ENCODE measurements around the gene PDCL3.

PDCL3 gene

DNA sequence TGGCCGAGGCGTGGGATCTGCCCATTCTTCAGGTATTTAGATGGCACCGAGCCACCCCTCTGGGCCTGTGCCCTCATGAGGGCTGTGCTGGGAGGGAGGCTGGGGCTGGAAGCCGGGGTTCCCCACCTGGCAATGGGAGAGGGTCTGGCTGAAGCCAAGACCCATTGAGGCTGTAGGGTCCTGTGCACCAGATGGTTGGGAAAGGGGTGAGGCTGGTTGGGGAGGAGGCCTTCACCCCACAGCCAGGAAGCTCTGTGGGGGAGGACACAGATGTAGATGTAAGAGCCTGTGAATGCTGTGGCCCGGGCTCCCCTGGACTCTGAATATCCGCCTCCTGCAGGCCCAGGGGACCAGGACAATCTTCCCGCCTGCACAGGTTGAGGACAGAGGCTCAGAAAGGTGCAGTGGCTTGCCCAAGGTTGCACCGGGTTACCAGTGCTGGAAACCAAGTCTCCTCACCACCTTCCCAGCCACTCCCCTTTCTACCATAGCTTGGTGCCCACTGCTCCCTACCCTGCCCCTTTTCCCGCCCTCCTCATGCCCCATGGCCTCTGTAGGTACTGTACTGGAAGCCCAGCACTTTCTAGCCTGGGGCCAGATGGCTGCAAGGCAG, 49.7 kb downstream of the PDCL3 start:
- H3K4me1 ChIP-seq, result no peaks in the 10 kb centered on the region
- H3K27ac ChIP-seq, result no peak overlapping the region
- no peaks in the 10 kb centered on the region for H3K36me3 ChIP-seq
- no peak overlapping the region for H3K4me3 ChIP-seq
- H3K9me3 ChIP-seq (replicated peaks in 1 of 11), result no peaks in the 10 kb centered on the region
- no peak overlapping the region for H3K9ac ChIP-seq
- H4K20me1 ChIP-seq, result no peaks in the 10 kb centered on the region
- TF ChIP-seq Cebpa-rat (IDR thresholded peaks at IDR 0.05), result no peak
- no peaks in the 10 kb centered on the region for H3K27me3 ChIP-seq
- H3K4me2 ChIP-seq, result no peak overlapping the region

DNA sequence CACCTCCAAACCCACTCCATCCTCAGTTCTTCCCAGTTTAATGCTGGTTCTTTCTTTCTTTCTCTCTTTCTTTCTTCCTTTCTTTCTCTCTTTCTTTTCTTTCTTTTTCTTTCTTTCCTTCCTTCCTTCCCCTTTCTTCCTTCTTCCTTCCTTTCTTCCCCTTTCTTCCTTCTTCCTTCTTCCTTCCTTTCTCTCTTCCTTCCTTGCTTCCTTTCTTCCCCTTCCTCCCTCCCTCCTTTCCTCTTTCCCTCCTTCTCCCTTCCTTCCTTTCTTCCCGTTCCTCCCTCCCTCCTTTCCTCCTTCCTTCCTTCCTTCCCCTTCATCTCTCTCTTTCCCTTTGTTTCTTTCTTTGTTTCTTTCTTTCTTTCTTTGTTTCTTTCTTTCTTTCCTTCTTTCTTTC, 50.9 kb downstream of the PDCL3 start:
- no peak overlapping the region for H3K4me2 ChIP-seq
- H3K27ac ChIP-seq, result no peak overlapping the region
- H3K4me3 ChIP-seq, result no peak overlapping the region
- no peaks in the 10 kb centered on the region for H3K27me3 ChIP-seq
- no peaks in the 10 kb centered on the region for H3K36me3 ChIP-seq
- H4K20me1 ChIP-seq, result no peaks in the 10 kb centered on the region
- TF ChIP-seq Cebpa-rat (IDR thresholded peaks at IDR 0.05), result no peak
- no peak overlapping the region for H3K9ac ChIP-seq
- H3K4me1 ChIP-seq, result no peaks in the 10 kb centered on the region
- H3K9me3 ChIP-seq (replicated peaks in 1 of 11), result no peaks in the 10 kb centered on the region

DNA sequence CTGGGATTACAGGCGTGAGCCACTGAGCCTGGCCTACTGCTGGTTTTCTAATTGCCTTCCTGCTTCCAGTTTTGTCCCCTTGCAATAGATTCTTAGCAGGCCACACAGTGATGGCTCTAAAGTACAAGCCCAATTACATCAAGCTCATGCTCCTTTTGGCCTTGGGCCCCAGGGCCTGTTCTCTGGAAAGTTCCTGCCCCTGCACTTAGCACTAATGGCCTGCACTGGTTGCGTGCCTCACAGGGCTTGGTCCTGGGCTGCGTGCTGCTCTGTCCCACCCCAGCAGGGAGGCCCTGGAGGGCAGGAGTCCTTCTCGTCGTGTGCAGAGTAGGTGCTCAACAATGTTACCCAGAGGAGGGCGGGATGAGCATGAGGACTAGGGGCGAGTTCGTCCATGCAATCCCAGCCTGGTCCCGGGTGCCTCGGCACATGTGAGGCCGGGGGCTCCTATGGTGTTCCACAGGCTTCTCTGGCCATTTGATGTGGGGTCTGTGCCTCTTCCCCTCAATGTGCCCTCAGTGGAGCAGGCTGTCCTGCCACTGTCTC, 51.7 kb downstream of the PDCL3 start:
- TF ChIP-seq Cebpa-rat (IDR thresholded peaks at IDR 0.05), result no peak
- H3K36me3 ChIP-seq, result no peaks in the 10 kb centered on the region
- H3K9me3 ChIP-seq (replicated peaks in 1 of 11), result no peaks in the 10 kb centered on the region
- H3K4me3 ChIP-seq, result no peak overlapping the region
- H3K27me3 ChIP-seq, result no peaks in the 10 kb centered on the region
- H3K4me1 ChIP-seq, result no peaks in the 10 kb centered on the region
- no peaks in the 10 kb centered on the region for H4K20me1 ChIP-seq
- no peak overlapping the region for H3K9ac ChIP-seq
- H3K27ac ChIP-seq, result no peak overlapping the region
- no peak overlapping the region for H3K4me2 ChIP-seq

DNA sequence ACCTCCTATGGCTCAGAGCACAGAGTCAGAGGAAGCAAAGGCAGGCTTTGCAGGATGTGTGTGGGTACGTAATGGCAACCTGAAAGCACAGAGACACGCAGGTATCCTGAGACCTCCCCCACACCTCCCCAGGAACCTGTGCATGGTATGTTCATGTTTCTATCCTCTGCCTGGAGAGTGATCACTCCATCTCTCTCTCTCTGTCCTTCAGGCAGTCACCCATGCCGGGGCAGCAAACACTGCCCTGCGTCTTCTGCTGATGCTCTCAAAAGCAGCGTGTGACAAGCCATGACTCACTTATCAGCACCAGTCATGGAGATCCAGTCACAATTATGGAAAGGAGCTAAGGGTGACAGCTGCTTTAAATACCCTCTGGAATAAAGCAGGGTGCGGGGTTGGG, 52.7 kb downstream of the PDCL3 start:
- TF ChIP-seq Cebpa-rat (IDR thresholded peaks at IDR 0.05), result no peak
- H4K20me1 ChIP-seq, result no peaks in the 10 kb centered on the region
- H3K4me1 ChIP-seq, result no peaks in the 10 kb centered on the region
- H3K9me3 ChIP-seq (replicated peaks in 1 of 11), result peaks cover 0 to 6% (median 0%) of the 10 kb centered on the region in 11 experiments; a peak in 6 of 22 replicates
- no peaks in the 10 kb centered on the region for H3K27me3 ChIP-seq
- H3K4me2 ChIP-seq, result no peak overlapping the region
- H3K36me3 ChIP-seq, result no peaks in the 10 kb centered on the region
- no peak overlapping the region for H3K27ac ChIP-seq
- no peak overlapping the region for H3K4me3 ChIP-seq
- H3K9ac ChIP-seq, result no peak overlapping the region

DNA sequence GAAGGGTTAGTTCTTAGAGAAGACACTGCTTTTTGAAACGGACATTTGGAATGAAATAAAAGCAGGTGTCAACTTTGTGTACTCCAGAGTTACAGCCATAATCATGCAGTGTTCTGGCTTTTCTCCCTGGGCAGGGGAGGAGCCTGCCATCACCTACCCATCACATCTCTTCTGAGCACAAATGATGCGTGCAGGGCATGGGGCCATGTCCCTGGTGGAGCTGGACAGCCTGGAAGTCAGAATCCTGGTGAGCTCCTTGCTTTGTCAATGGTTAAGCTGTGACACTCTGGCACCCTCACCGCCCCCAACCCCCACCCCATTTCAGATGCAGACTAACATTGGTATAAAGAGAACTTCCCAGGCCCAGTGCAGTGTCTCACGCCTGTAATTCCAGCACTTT, 53.1 kb downstream of the PDCL3 start:
- Histone ChIP-seq H3K9me3 (replicated peaks in 1 of 11) (peaks cover 0 to 10% (median 3%) of the 10 kb centered on the region in 11 experiments; a peak in 9 of 22 replicates), H4K20me1 (no peaks in the 10 kb centered on the region), H3K27me3 (no peaks in the 10 kb centered on the region), H3K9ac (no peak overlapping the region), H3K4me1 (no peaks in the 10 kb centered on the region), H3K27ac (no peak overlapping the region), H3K4me2 (no peak overlapping the region), H3K4me3 (no peak overlapping the region), H3K36me3 (no peaks in the 10 kb centered on the region)
- TF ChIP-seq Cebpa-rat (IDR thresholded peaks at IDR 0.05), result no peak

DNA sequence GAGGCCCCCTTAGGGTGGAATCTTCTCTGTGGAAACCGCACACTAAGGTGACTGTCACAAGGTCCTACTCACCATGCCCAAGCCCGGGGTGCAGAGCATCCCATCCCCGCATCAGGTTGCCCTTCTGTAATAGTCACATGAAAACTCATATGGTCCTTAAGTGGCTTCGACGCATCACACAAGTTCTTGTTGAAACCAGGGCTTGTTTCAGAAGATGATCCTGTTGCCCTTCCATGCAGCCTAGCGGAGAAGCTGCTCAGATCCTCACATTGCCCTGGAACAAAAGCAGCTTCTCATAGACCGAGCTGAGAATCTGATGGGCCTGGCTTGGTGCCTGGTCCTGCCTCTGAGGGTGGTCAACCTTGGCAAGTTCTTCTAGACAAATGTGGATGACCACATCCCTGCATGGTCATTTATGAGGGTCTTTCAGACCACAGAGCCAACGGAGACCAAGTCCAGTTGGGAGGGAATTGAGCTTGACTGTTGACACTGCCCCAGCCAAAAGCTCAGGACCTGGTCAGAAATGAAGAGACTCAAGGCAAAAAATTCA, 54.1 kb downstream of the PDCL3 start:
- Histone ChIP-seq H3K9me3 (replicated peaks in 1 of 11) (peaks cover 7 to 20% (median 11%) of the 10 kb centered on the region in 11 experiments; a peak in 18 of 22 replicates), H3K4me1 (no peaks in the 10 kb centered on the region), H4K20me1 (no peaks in the 10 kb centered on the region), H3K4me3 (no peak overlapping the region), H3K27ac (no peak overlapping the region), H3K4me2 (no peak overlapping the region), H3K36me3 (no peaks in the 10 kb centered on the region), H3K9ac (no peak overlapping the region), H3K27me3 (no peaks in the 10 kb centered on the region)
- TF ChIP-seq Cebpa-rat (IDR thresholded peaks at IDR 0.05), result no peak

DNA sequence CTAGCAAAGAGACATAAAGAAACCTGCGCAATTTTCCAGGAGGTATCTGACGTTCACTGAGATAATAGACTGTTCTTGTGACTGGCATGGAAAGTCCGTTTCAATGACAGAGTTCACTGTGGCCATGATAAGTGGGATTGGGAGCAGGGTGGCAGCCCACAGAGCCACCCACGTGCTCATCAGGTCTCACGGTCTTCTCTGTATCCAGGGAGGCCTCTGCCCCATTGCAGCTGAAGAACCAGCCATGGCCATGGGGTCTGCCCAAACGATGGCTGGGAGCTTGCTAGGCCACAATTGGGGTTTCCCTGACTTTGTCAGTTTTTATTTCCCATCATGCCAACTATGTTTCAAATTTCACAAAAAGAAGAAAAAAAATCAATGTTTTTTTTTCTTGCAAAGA, 57.2 kb downstream of the PDCL3 start:
- Histone ChIP-seq H3K4me3 (no peak overlapping the region), H3K9me3 (replicated peaks in 1 of 11) (peaks cover 7 to 28% (median 14%) of the 10 kb centered on the region in 11 experiments; a peak in 19 of 22 replicates), H3K9ac (no peak overlapping the region), H3K4me2 (no peak overlapping the region), H3K4me1 (no peaks in the 10 kb centered on the region), H4K20me1 (no peaks in the 10 kb centered on the region), H3K36me3 (no peaks in the 10 kb centered on the region), H3K27me3 (no peaks in the 10 kb centered on the region), H3K27ac (no peak overlapping the region)
- no peak for TF ChIP-seq Cebpa-rat (IDR thresholded peaks at IDR 0.05)

DNA sequence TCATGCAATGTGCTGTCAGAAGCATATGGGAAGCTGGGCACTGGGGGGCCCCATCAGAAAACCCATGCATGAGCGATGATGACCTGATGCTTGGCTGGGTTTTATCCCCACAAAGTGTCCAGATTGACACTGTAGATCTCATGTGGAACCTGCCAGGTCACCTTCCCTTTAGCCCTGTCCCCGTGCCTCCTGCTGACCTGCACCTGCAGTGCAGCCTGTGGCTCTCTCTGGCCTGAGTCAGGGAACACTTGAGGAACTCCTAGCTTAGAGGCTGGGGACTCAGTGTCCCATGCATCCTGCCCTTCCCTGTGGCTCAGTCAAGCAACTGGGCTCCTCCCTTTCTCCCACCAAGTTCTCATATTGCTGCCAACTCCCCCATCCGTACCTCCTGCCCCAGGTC, 57.7 kb downstream of the PDCL3 start:
- no peak for TF ChIP-seq Cebpa-rat (IDR thresholded peaks at IDR 0.05)
- Histone ChIP-seq H3K4me1 (no peaks in the 10 kb centered on the region), H3K4me3 (no peak overlapping the region), H3K4me2 (no peak overlapping the region), H3K9ac (no peak overlapping the region), H4K20me1 (no peaks in the 10 kb centered on the region), H3K27me3 (no peaks in the 10 kb centered on the region), H3K36me3 (no peaks in the 10 kb centered on the region), H3K9me3 (replicated peaks in 1 of 11) (peaks cover 7 to 28% (median 14%) of the 10 kb centered on the region in 11 experiments; a peak in 19 of 22 replicates), H3K27ac (no peak overlapping the region)

DNA sequence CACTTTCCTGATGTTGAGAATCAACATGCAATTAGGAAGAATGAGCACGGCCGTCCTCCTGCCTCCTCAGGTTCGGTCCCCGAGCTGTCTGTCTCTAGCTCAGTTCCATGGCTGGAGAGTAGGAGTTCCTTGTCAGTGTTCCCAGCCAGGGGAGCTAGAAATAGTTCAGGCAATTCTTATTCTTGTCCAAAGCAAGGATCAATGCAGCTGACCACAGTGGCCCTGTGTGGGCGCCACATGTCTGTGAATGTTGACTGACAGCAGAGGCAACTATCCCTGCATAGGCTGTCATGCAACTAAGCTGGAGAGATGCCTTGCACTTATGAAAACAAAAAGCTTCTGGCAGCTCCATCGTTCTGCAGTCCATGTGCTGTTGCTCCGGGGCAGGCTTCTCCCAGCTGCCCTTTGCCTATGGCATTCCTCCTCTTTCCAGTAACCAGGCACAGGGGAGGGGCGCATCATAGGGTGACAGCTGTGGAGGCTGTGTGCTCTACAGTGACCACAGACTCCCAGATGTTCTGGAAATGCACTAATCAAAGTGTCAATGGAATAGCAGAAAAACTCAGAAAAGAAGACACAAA, 58.7 kb downstream of the PDCL3 start:
- Histone ChIP-seq H3K9me3 (replicated peaks in 1 of 11) (peaks cover 7 to 28% (median 14%) of the 10 kb centered on the region in 11 experiments; a peak in 19 of 22 replicates), H4K20me1 (no peaks in the 10 kb centered on the region), H3K4me3 (no peak overlapping the region), H3K4me1 (no peaks in the 10 kb centered on the region), H3K9ac (no peak overlapping the region), H3K27ac (no peak overlapping the region), H3K27me3 (no peaks in the 10 kb centered on the region), H3K36me3 (no peaks in the 10 kb centered on the region), H3K4me2 (no peak overlapping the region)
- TF ChIP-seq Cebpa-rat (IDR thresholded peaks at IDR 0.05), result no peak

Data from BLaER1 treated with 17β-estradiol and CSF1 and Interleukin-3, amounts not matched to agents 10 nM and 100 nM (cell line).